Measurements from ENCODE around the gene POU6F2. TPM values are rescaled to one million over a fixed set of nuclear protein-coding genes. Genes with fewer than 3 reads are reported as not detected.

Gene POU6F2
- total RNA-seq, 1 experiment from 2014 or later, result 0.27 TPM

GRCh38 chr7:39480901-39481300 lies 503.2 kb downstream of the POU6F2 start:
- H3K79me2 ChIP-seq (ENCODE audit: insufficient read depth, low read length), result no peaks in the 10 kb centered on the region
- H4K20me1 ChIP-seq (ENCODE audit: insufficient read depth), result no peaks in the 10 kb centered on the region
- DNase-seq (ENCODE audit: low read depth, low spot score), result no peak
- TF ChIP-seq CTCF (IDR thresholded peaks at IDR 0.05 in 2 of 3, conservative IDR thresholded peaks at IDR 0.05 in 1 of 3; ENCODE audit: borderline replicate concordance in 1 of 3, insufficient read depth in 1 of 3, low read depth in 2 of 3, low read length in 2 of 3), result no peak
- H2AFZ ChIP-seq (ENCODE audit: low read depth, low read length, poor library complexity, severe bottlenecking), result no peak overlapping the region
- H3K4me2 ChIP-seq (ENCODE audit: low read length), result no peak overlapping the region
- no peak overlapping the region for H3K27ac ChIP-seq (ENCODE audit: low read depth, low read length)
- H3K36me3 ChIP-seq (ENCODE audit: control insufficient read depth in 1 of 2, insufficient read depth in 2 of 2, low read length in 2 of 2), result no peaks in the 10 kb centered on the region; a peak in 1 of 4 replicates
- ATAC-seq, result no peak
- ChIA-PET CTCF (no interaction called here), POLR2A (no interaction called here), RAD21 (ENCODE audit: low non-redundant PET in 1 of 2, low total read pairs in 2 of 2, uncharacterized antibody in 2 of 2, unreplicated experiment in 2 of 2) (no interaction called here)
- BruUV-seq (replicated peaks), result no TSS peak
- H3K9ac ChIP-seq (ENCODE audit: low read length), result no peak overlapping the region
- H3K27me3 ChIP-seq (ENCODE audit: insufficient read depth, low read length), result 0 out of 2 replicates have a peak, but pooled peaks cover 4% of the 10 kb centered on the region
- intact Hi-C loops (cut with micrococcal nuclease), result no loop called here
- H3K4me1 ChIP-seq (ENCODE audit: control insufficient read depth in 1 of 2, insufficient read depth in 2 of 2, low read length in 2 of 2), result peaks cover 0 to 4% of the 10 kb centered on the region in 2 experiments; a peak in 1 of 4 replicates
- no peaks in the 10 kb centered on the region for H3K9me3 ChIP-seq (ENCODE audit: control insufficient read depth in 1 of 2, insufficient read depth in 1 of 2, low read depth in 1 of 2, low read length in 2 of 2)
- no peak overlapping the region for H3K4me3 ChIP-seq (replicated peaks in 1 of 2; ENCODE audit: low read depth in 1 of 2, low read length in 2 of 2)
- no peaks in the 10 kb centered on the region for H3K9me2 ChIP-seq (ENCODE audit: insufficient read depth)

- Histone ChIP-seq H3K4me2 (ENCODE audit: low read length) (no peak overlapping the region), H3K9me3 (ENCODE audit: control insufficient read depth in 1 of 2, insufficient read depth in 1 of 2, low read depth in 1 of 2, low read length in 2 of 2) (no peaks in the 10 kb centered on the region), H3K9me2 (ENCODE audit: insufficient read depth) (no peaks in the 10 kb centered on the region), H3K27ac (ENCODE audit: low read depth, low read length) (no peak overlapping the region), H3K27me3 (ENCODE audit: insufficient read depth, low read length) (0 out of 2 replicates have a peak, but pooled peaks cover 4% of the 10 kb centered on the region), H3K79me2 (ENCODE audit: insufficient read depth, low read length) (no peaks in the 10 kb centered on the region), H4K20me1 (ENCODE audit: insufficient read depth) (no peaks in the 10 kb centered on the region), H2AFZ (ENCODE audit: low read depth, low read length, poor library complexity, severe bottlenecking) (no peak overlapping the region), H3K9ac (ENCODE audit: low read length) (no peak overlapping the region), H3K4me3 (replicated peaks in 1 of 2; ENCODE audit: low read depth in 1 of 2, low read length in 2 of 2) (no peak overlapping the region), H3K4me1 (ENCODE audit: control insufficient read depth in 1 of 2, insufficient read depth in 2 of 2, low read length in 2 of 2) (no peaks in the 10 kb centered on the region), H3K36me3 (ENCODE audit: control insufficient read depth in 1 of 2, insufficient read depth in 2 of 2, low read length in 2 of 2) (no peaks in the 10 kb centered on the region)
- intact Hi-C loops (cut with micrococcal nuclease), result no loop called here
- no TSS peak for BruUV-seq (replicated peaks)
- RAD21 ChIA-PET (ENCODE audit: low non-redundant PET in 1 of 2, low total read pairs in 2 of 2, uncharacterized antibody in 2 of 2, unreplicated experiment in 2 of 2), result interaction anchor here in 1 of 2 experiments (0.6 kb wide), 1 partner anchor 10 kb away, joined by 3 read pairs; no protein-coding TSS in a partner anchor
- no peak for ATAC-seq
- CTCF ChIA-PET, result no interaction called here
- POLR2A ChIA-PET, result no interaction called here
- no peak for DNase-seq (ENCODE audit: low read depth, low spot score)
- TF ChIP-seq ZFX (IDR thresholded peaks at IDR 0.05), result no peak
- no peak for TF ChIP-seq POLR2A (IDR thresholded peaks at IDR 0.05; ENCODE audit: borderline replicate concordance, extremely low read depth, insufficient read depth, insufficient read length)
- no peak for TF ChIP-seq ELF1 (IDR thresholded peaks at IDR 0.05; ENCODE audit: borderline replicate concordance, low read depth)
- TF ChIP-seq YY1 (IDR thresholded peaks at IDR 0.05; ENCODE audit: extremely low read depth, insufficient replicate concordance, low read depth, low read length), result no peak
- TF ChIP-seq SP1 (IDR thresholded peaks at IDR 0.05; ENCODE audit: low read depth), result no peak
- no peak for TF ChIP-seq EZH2phosphoT487 (IDR thresholded peaks at IDR 0.05; ENCODE audit: borderline replicate concordance)
- TF ChIP-seq CEBPB (IDR thresholded peaks at IDR 0.05; ENCODE audit: low read depth), result no peak
- no peak for TF ChIP-seq SIN3A (IDR thresholded peaks at IDR 0.05; ENCODE audit: low read depth)
- TF ChIP-seq EGR1 (IDR thresholded peaks at IDR 0.05; ENCODE audit: low read depth), result no peak
- no peak for TF ChIP-seq EZH2 (IDR thresholded peaks at IDR 0.05)
- TF ChIP-seq ZNF274 (IDR thresholded peaks at IDR 0.05; ENCODE audit: low read depth, low read length), result no peak
- no peak for TF ChIP-seq ATF3 (IDR thresholded peaks at IDR 0.05)
- TF ChIP-seq TCF7L2 (IDR thresholded peaks at IDR 0.05; ENCODE audit: borderline replicate concordance, extremely low read depth, insufficient read depth, insufficient read length), result no peak
- no peak for TF ChIP-seq POLR2AphosphoS5 (IDR thresholded peaks at IDR 0.05; ENCODE audit: low read depth, low read length)
Measured at GRCh38 chr7:39488467-39489393, 511.0 kb downstream of the POU6F2 start.
